Measurements from ENCODE around the gene NFS1. TPM values are rescaled to one million over a fixed set of nuclear protein-coding genes. Genes with fewer than 3 reads are reported as not detected.
A peak's percentile ranks its signal among the peaks of the same experiment; 100 is the strongest.
"Not testable (repeated sequence)": the region's sequence is repeated elsewhere in the genome, so short reads cannot be mapped to it uniquely, and the experiment has no call there.

The NFS1 gene
- 10 to 100 TPM; 28.3 to 30.8 TPM for total RNA-seq

DNA sequence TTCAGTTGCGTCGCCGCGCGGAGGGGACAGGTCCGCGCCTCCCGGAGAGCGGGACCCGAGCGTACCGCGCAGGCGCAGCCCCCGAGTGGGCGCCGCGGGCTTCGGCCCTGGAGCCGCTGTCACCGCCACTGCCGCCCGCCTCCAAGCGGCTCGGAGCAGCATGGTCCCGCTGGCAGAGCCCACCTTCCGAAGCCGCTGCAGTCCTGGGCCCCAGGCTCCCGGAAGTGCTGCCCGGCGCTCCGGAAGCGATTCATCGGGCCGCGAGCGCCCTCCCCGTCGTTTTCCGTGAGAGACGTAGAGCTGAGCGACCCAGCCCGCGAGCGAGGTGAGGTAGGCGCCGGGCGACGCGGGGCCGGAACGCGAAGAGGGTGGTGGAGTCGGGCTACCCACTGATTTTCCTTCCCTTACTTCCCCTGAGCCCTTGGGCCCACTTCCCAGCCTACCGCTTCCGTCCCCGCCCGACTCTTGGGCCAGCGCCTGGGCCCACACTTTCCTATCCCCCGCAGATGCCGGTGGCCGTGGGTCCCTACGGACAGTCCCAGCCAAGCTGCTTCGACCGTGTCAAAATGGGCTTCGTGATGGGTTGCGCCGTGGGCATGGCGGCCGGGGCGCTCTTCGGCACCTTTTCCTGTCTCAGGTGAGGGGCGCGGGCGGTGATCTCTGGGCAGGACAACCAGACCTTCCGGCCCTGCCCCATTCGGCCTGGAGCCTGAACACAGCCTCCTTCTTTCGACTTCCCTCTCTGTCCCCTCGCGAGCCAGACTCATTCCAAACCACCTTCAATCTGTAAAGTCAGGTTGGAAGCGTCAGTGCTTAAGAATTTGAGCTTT, at the start of gene NFS1, which contains the start of gene ROMO1:
TSS of gene NFS1 (minus strand) at position 226 of the 830 bp plus-strand sequence. CDS start at position 162, 64 bp downstream.
TSS of gene ROMO1 (plus strand) at position 279 of the 830 bp plus-strand sequence. CDS start at position 507, 228 bp downstream.
- Mint-ChIP-seq H3K4me3 (peak within 1 kb of the TSS; percentile 91), H3K4me1 (peaks cover 56% of the 10 kb centered on the region), H3K36me3 (ENCODE audit: low read depth) (peaks cover 64% of the 10 kb centered on the region), H3K27me3 (no peaks in the 10 kb centered on the region), H3K27ac (peak within 1 kb of the TSS; percentile 77), H3K9me3 (no peaks in the 10 kb centered on the region)
- POLR2A ChIA-PET, result interaction anchor here (0.8 to 23.9 kb wide), 14 partner anchors 13 to 422 kb away, joined by 3 to 503 read pairs (median 5); partner anchors contain the start of genes CPNE1, MMP24OS, PHF20 and RBM12
- CTCF ChIA-PET, result interaction anchor here (1.0 to 2.0 kb wide), 2 partner anchors 95 to 98 kb away, joined by 4 to 7 read pairs; no protein-coding TSS in a partner anchor
- peak; percentile 87 for DNase-seq

DNA sequence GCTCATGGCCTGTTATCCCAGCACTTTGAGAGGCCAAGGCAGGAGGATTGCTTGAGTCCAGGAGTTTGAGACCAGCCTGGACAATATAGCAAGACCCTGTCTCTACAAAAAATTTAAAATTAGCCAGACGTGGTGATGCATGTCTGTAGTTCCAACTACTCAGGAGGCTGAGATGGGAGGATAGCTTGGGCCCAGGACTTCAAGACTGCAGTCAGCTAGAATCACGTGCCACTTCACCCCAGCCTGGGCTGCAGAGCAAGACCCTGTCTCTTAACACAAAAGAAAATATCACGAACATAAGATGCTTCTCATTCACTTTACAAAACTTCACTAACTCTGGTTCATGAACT, 45.3 kb upstream of the NFS1 start:
- Mint-ChIP-seq H3K4me1 (peaks cover 26% of the 10 kb centered on the region), H3K4me3 (peak overlapping the region; percentile 98), H3K36me3 (ENCODE audit: low read depth) (peaks cover 28% of the 10 kb centered on the region), H3K27ac (peak overlapping the region; percentile 99)
- not testable (repeated sequence) for H3K27me3 Mint-ChIP-seq, H3K9me3 Mint-ChIP-seq, DNase-seq
- ChIA-PET CTCF (interaction anchor here (1.0 to 3.1 kb wide), 3 partner anchors 26 to 210 kb away, joined by 3 to 71 read pairs (median 49); partner anchors contain the start of genes PHF20 and SCAND1), POLR2A (interaction anchor here (0.7 to 17.5 kb wide), 14 partner anchors 11 to 254 kb away, joined by 3 to 516 read pairs (median 34); partner anchors contain the start of genes CPNE1, NFS1, PHF20 and RBM12)

DNA sequence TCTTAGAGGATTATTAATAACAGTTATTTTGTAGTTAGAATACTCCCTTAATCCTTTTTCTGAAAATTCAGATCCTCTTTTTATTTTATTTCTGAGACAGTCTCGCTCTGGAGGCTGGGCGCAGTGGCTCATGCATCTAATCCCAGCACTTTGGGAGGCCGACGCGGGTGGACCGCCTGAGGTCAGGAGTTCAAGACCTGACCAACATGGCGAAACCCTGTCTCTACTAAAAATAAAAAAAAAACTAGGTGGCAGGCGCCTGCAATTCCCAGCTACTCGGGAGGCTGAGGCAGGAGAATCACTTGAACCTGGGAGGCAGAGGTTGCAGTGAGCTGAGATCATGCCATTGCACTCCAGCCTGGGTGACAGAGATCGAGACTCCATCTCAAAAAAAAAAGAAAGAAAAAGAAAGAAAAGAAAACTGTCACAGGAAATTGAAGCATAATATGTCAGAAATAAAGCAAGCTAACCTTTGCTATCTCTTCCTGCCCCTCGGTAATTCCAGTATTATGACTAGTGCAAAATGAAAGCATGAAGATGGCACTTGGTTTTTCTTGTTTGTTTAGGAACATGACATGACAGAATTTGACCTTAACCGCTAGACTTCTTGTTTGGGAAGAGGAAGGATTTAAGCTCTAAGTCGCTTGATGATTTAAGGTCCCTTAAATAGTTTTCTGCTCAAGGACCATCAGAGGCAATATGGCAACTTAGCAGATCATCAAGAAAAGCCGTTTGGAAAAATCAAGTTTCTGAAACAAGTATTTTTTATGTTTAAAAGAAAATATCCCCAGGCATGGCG, 44.7 kb upstream of the NFS1 start:
- Mint-ChIP-seq H3K4me3 (peak overlapping the region; percentile 98), H3K27ac (peak overlapping the region; percentile 99), H3K36me3 (ENCODE audit: low read depth) (peaks cover 32% of the 10 kb centered on the region), H3K9me3 (no peaks in the 10 kb centered on the region), H3K4me1 (peaks cover 30% of the 10 kb centered on the region), H3K27me3 (no peaks in the 10 kb centered on the region)
- CTCF ChIA-PET, result interaction anchor here (0.6 to 3.1 kb wide), 10 partner anchors 13 to 289 kb away, joined by 3 to 71 read pairs (median 6); partner anchors contain the start of genes PHF20 and SCAND1
- POLR2A ChIA-PET, result interaction anchor here (0.7 to 17.5 kb wide), 25 partner anchors 8 to 1228 kb away, joined by 3 to 516 read pairs (median 19); partner anchors contain the start of genes CEP250, CPNE1, DYNLRB1 and EDEM2
- DNase-seq, result peak; percentile 33

- CTCF ChIA-PET, result interaction anchor here (0.6 to 3.1 kb wide), 17 partner anchors 12 to 288 kb away, joined by 3 to 71 read pairs (median 4); partner anchors contain the start of genes PHF20, SCAND1 and SPAG4
- Mint-ChIP-seq H3K36me3 (ENCODE audit: low read depth) (peaks cover 41% of the 10 kb centered on the region), H3K4me1 (peaks cover 39% of the 10 kb centered on the region), H3K27ac (peak overlapping the region; percentile 99), H3K4me3 (peak overlapping the region; percentile 98), H3K27me3 (no peaks in the 10 kb centered on the region), H3K9me3 (no peaks in the 10 kb centered on the region)
- POLR2A ChIA-PET, result interaction anchor here (0.7 to 17.5 kb wide), 56 partner anchors 9 to 1436 kb away, joined by 3 to 516 read pairs (median 5); partner anchors contain the start of genes CEP250, CPNE1, DSN1 and DYNLRB1
- DNase-seq, result no peak
Measured at GRCh38 chr20:35742741-35743523, 43.8 kb upstream of the NFS1 start.

- peak within 1 kb of the TSS; percentile 99 for H3K27ac Mint-ChIP-seq
- ChIA-PET POLR2A (interaction anchor here (0.7 to 17.5 kb wide), 58 partner anchors 9 to 1437 kb away, joined by 3 to 516 read pairs (median 5); partner anchors contain the start of genes CEP250, CPNE1, DSN1 and DYNLRB1), CTCF (interaction anchor here (0.6 to 3.1 kb wide), 15 partner anchors 18 to 288 kb away, joined by 3 to 71 read pairs (median 5); partner anchors contain the start of genes PHF20, SCAND1 and SPAG4)
- no peaks in the 10 kb centered on the region for H3K27me3 Mint-ChIP-seq
- no peaks in the 10 kb centered on the region for H3K9me3 Mint-ChIP-seq
- peak within 1 kb of the TSS; percentile 98 for H3K4me3 Mint-ChIP-seq
- peaks cover 48% of the 10 kb centered on the region for H3K36me3 Mint-ChIP-seq (ENCODE audit: low read depth)
- peaks cover 43% of the 10 kb centered on the region for H3K4me1 Mint-ChIP-seq
- peak; percentile 100 for DNase-seq
Measured at GRCh38 chr20:35741892-35742740, 43.0 kb upstream of the NFS1 start, which contains the start of gene RBM39. RBM39 (minus strand) TSS chr20:35742260; CDS start chr20:35740874, 1,386 bp downstream.

GRCh38 chr20:35739294-35740163, 40.4 kb upstream of the NFS1 start:
- Mint-ChIP-seq H3K27ac (peak overlapping the region; percentile 78), H3K36me3 (ENCODE audit: low read depth) (peaks cover 63% of the 10 kb centered on the region), H3K4me1 (peaks cover 54% of the 10 kb centered on the region), H3K4me3 (peak overlapping the region; percentile 98), H3K27me3 (no peaks in the 10 kb centered on the region), H3K9me3 (no peaks in the 10 kb centered on the region)
- ChIA-PET CTCF (interaction anchor here (0.5 to 2.1 kb wide), 15 partner anchors 9 to 1303 kb away, joined by 3 to 18 read pairs (median 3); partner anchors contain the start of genes PHF20 and SCAND1), POLR2A (interaction anchor here (0.6 to 17.5 kb wide), 10 partner anchors 10 to 285 kb away, joined by 3 to 516 read pairs (median 16); partner anchors contain the start of genes NFS1, PHF20, ROMO1 and SCAND1)
- DNase-seq, result no peak

DNA sequence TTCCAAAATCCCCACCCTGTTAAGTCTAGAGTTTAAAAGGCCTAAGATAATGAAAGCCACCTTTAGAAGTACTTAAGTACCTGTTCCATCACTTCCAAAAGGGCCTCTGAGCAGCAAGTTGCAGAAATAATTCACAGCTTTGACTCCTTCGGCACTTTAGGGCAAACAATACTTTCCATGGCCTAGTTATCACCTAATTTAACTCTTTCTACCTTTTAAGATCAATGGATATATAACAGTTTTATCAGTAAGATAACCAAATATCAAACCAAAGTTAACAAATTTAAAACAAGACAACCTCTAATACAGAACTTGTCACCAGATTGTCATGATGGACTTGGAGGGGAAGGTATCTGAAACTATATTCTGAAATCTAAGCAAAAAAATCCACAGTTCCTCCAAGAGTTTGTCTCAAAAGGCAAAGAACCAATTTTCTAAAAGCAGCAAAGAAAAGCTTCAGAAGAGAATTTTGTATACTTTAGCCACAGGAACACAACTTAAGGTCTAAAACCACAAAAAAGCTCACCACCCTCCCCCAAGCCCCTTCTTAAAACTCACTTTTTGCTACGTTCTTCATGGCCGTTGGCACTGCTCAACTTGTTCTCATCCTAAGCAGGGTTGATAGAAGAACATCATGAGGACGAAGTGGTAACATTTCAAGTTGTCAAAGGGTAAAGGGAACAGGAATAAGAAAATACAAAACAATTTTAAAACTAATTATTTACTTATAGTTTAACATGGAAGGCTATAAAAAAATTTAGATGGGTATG, 39.4 kb upstream of the NFS1 start:
- H3K4me1 Mint-ChIP-seq, result peaks cover 55% of the 10 kb centered on the region
- no peaks in the 10 kb centered on the region for H3K9me3 Mint-ChIP-seq
- no peaks in the 10 kb centered on the region for H3K27me3 Mint-ChIP-seq
- H3K4me3 Mint-ChIP-seq, result peak overlapping the region; percentile 21
- no peak for DNase-seq
- CTCF ChIA-PET, result interaction anchor here (0.9 to 2.1 kb wide), 5 partner anchors 9 to 216 kb away, joined by 3 to 18 read pairs (median 7); partner anchors contain the start of gene SCAND1
- peaks cover 72% of the 10 kb centered on the region for H3K36me3 Mint-ChIP-seq (ENCODE audit: low read depth)
- H3K27ac Mint-ChIP-seq, result no peak overlapping the region
- POLR2A ChIA-PET, result interaction anchor here (1.2 to 17.5 kb wide), 6 partner anchors 10 to 284 kb away, joined by 3 to 516 read pairs (median 60); partner anchors contain the start of genes NFS1, PHF20, ROMO1 and SCAND1

GRCh38 chr20:35737865-35738333, 38.7 kb upstream of the NFS1 start:
- POLR2A ChIA-PET, result interaction anchor here (1.5 to 17.5 kb wide), 4 partner anchors 9 to 120 kb away, joined by 5 to 516 read pairs (median 290); partner anchors contain the start of genes NFS1, PHF20, ROMO1 and SPAG4
- peak overlapping the region; percentile 21 for H3K4me3 Mint-ChIP-seq

DNA sequence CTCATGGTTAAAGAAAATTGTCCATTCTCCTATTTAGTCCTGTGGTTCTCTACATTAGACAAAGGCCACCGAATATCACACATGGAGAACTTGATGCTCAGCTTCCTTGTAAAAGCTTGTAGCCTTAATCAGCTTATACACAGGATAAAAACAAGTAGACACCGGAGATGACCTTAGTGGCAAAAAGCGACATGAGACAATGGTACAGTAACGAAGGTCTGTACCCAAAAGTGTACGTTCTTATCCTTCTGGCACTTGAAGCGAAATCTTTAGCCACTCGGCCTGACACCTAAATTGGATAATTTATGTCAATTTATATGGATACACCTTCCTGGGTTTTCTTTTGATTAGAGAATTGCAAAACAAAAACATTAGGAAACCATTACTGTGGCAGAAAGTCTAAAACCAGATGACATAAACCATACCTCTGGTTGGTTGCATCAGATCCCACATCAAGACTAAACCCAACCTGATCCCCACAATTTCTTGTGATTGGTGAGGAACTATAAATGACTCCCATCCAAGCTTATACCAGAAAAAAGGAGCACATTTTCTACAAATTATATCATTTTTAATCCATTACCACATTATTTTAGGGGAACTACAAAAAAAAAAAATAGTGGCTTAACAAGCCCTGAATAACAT, 36.8 kb upstream of the NFS1 start:
- no peak for DNase-seq
- Mint-ChIP-seq H3K36me3 (ENCODE audit: low read depth) (peaks cover 81% of the 10 kb centered on the region), H3K4me3 (peak overlapping the region; percentile 22), H3K27ac (peak overlapping the region; percentile 25), H3K4me1 (peaks cover 65% of the 10 kb centered on the region), H3K27me3 (no peaks in the 10 kb centered on the region), H3K9me3 (no peaks in the 10 kb centered on the region)
- ChIA-PET POLR2A (interaction anchor here (1.7 to 17.5 kb wide), 7 partner anchors 7 to 245 kb away, joined by 6 to 516 read pairs (median 15); partner anchors contain the start of genes NFS1, PHF20, RBM39 and ROMO1), CTCF (interaction anchor here (1.0 to 1.9 kb wide), 2 partner anchors 10 to 26 kb away, joined by 3 to 6 read pairs; no protein-coding TSS in a partner anchor)

More at GRCh38 chr20:35737865-35738333, 38.7 kb upstream of the NFS1 start:
- Mint-ChIP-seq H3K27me3 (no peaks in the 10 kb centered on the region), H3K9me3 (no peaks in the 10 kb centered on the region), H3K4me1 (peaks cover 55% of the 10 kb centered on the region), H3K36me3 (ENCODE audit: low read depth) (peaks cover 76% of the 10 kb centered on the region), H3K27ac (peak overlapping the region; percentile 16)
- DNase-seq, result no peak
- CTCF ChIA-PET, result interaction anchor here (0.6 to 0.8 kb wide), 2 partner anchors 19 to 146 kb away, joined by 3 read pairs; no protein-coding TSS in a partner anchor
